Stimulated activated CD4-positive, alpha-beta T cell treated with anti-CD3 and anti-CD28 coated beads, Interleukin-12 subunit alpha, Interleukin-12 subunit beta, amount 100 ng/mL, for 48 hours (primary cell): ENCODE results near the gene ATN1.

Experiments used
- DNase-seq, 3 donors: peaks; one replicate each; pipeline ENCODE4 v3.0.0-alpha.2; 2020; ENCODE audit warnings: low read depth in 2 of 3, low spot score in 1 of 3

ATN1 gene

DNA sequence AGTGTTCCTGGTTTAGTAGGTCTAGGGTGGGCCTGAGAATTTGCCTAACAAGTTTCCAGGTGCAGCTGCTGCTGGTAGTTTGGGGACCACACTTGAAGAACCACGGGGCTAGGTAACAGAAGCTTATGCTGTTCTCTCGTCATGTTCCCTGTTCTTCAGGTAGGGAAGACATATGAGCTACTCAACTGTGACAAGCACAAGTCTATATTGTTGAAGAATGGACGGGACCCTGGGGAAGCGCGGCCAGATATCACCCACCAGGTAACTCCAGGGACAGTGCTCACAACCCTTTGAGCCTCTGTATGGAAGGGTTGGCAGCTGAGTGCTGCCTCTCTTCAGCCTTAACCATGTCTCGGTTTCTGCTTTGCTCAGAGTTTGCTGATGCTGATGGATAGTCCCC, 46.4 kb downstream of the ATN1 start:
- no peak for DNase-seq

GRCh38 chr12:6975297-6976032, 47.7 kb downstream of the ATN1 start:
- DNase-seq, result no peak

DNA sequence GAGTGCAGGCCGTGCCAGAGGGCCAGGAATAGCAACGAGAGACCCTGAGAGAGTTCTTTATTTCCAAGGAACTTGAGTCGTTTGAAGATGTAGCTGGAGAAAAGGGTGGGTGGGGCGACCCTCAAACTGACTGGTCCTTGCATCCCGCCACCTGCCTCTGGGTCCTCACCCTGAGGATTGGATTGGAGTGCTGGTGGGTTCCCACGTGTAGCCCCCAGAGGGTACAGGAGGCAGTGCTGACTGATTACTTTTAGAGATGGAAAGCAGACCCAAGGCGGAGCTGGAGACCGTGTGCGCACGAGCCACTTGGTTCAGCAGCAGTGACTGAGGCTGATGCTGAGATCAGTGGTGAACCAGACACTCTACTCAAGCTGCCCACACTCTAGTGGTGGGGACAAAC, 49.9 kb downstream of the ATN1 start:
- DNase-seq, result no peak

DNA sequence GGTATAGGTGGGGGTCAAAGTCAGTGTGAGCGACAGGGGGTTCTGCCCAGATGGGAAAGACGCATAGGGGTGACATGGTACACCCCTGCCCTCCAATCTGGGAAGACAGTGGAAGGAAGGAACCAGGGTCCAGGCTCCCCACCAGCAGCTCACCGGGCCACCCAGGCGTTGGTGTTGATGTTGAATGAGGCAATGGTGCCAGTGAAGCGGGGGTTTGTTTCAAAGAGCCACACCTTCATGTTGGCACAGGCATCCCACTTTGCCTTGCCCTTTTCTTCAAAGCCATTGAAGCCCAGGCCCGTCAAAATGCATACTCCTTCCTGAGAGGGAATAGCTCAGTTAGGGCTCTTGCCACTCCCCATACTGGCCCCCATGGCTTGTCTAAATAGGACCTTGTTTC, 50.4 kb downstream of the ATN1 start:
- DNase-seq, result no peak

DNA sequence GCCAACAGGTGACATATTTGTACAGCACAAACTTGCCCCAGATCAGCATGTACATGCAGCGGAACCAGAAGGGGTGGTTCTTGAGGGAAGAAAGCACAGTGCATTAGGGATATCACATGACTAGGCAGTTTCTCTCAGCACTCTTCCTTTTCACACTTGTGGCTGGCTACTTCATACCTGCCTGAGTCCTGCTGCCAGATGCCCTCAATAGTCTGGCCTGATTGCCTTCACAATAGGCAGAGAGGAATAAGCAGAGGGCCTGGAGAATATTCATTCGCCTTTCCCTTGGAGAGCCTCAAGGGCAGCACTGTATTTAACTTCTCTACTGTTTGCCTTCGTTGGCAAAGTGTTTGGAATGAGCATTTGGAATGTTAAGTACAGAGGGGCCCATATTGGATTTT, 50.9 kb downstream of the ATN1 start:
- DNase-seq, result no peak

GRCh38 chr12:6979021-6979420, 51.3 kb downstream of the ATN1 start:
- no peak for DNase-seq

DNA sequence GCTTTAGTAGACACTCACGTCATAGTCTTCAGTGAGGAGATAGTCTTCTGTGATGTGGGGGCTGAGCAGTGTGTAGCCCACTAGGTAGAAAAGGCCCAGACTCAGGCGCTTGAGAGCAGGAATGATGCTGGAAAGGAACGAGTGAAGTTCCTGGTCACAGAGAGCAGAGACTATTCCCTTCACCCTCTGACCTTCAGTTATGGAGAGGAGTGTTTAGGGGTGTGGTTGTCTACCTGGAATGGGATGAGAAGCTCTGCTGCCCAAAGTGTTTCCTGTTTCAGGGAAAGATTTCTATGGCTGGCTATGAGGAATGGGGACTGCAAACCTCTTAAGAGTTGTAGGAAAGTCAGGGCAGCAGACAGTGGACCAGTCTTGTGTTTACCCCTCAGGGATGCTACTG, 51.7 kb downstream of the ATN1 start:
- no peak for DNase-seq

GRCh38 chr12:6980075-6980474, 52.3 kb downstream of the ATN1 start:
- no peak for DNase-seq

GRCh38 chr12:6980740-6981139, 53.0 kb downstream of the ATN1 start:
- DNase-seq, result no peak

- no peak for DNase-seq
These were observed 53.6 kb downstream of the ATN1 start for GRCh38 chr12:6981152-6982052.

GRCh38 chr12:6982532-6982931, 54.8 kb downstream of the ATN1 start:
- DNase-seq, result no peak

DNA sequence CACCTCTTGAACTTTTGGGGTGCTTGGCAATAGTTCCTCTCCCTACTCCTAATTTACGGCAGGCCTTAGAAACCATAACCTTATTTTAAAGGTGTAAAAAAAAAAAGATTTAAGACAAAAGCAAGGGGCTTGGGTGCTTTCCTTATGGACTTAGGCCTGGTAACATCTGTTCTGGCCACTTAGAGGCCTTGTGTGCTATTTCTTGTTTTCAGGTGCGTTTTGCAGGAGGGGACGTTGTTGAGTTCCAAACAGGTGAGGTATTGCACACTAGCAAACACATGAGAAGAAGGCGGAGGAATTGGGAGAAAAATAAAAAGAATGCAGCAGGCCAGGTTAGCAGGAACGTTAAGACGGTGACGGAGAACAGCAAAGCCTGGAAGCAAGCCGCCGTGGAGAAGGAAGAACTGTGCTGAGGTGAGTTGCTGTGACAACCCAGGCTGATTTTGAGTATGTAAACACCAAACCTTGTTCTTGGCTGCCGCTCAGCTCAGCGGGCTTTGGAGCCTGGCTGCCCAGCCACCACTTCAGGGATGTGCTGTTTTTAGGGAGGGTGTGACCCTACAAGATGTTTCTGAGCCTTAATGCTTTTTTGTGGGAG, 60.3 kb downstream of the ATN1 start:
- DNase-seq, result no peak
